GM23248 (cell line): Measurements from ENCODE around the gene UPB1. TPM values are rescaled to one million over a fixed set of nuclear protein-coding genes. Genes with fewer than 3 reads are reported as not detected.

Source experiments
- DNase-seq: peaks from one replicate; pipeline ENCODE4 v3.0.0-alpha.2; 2015
- H2AFZ ChIP-seq: fragments of 200-600 bp; sonication (generic); 2 replicates; pipeline ENCODE4 v1.6.1; 2016; ENCODE audit warnings: antibody characterized with exemption
- H3F3A ChIP-seq: fragments of 200-600 bp; sonication (generic); 2 replicates; pipeline ENCODE4 v1.6.1; 2016; ENCODE audit warnings: mild to moderate bottlenecking, antibody characterized with exemption, mixed run types; ENCODE audit not compliant: insufficient read depth
- H3K27ac ChIP-seq: fragments of 200-600 bp; sonication (generic); 2 replicates; pipeline ENCODE4 v1.5.1; 2016; ENCODE audit warnings: mild to moderate bottlenecking
- H3K27me3 ChIP-seq: fragments of 200-600 bp; sonication (generic); replicated peaks from 2 replicates; pipeline ENCODE4 v1.6.1; 2016; ENCODE audit warnings: mild to moderate bottlenecking; ENCODE audit not compliant: insufficient read depth
- H3K36me3 ChIP-seq: fragments of 200-600 bp; sonication (generic); 2 replicates; pipeline ENCODE4 v1.6.1; 2016; ENCODE audit warnings: low read depth, mild to moderate bottlenecking
- H3K4me1 ChIP-seq: fragments of 200-600 bp; sonication (generic); 2 replicates; pipeline ENCODE4 v1.6.1; 2016; ENCODE audit warnings: mild to moderate bottlenecking; ENCODE audit not compliant: insufficient read depth
- H3K4me2 ChIP-seq: fragments of 200-600 bp; sonication (generic); one replicate; pipeline ENCODE4 v1.6.1; 2016; ENCODE audit warnings: mild to moderate bottlenecking; ENCODE audit not compliant: unreplicated experiment
- H3K4me3 ChIP-seq: fragments of 200-600 bp; sonication (generic); 2 replicates; pipeline ENCODE4 v1.5.1; 2016; ENCODE audit warnings: mild to moderate bottlenecking
- H3K79me2 ChIP-seq: fragments of 200-600 bp; sonication (generic); 2 replicates; pipeline ENCODE4 v1.6.1; 2016; ENCODE audit warnings: mild to moderate bottlenecking; ENCODE audit not compliant: insufficient read depth
- H3K9ac ChIP-seq: fragments of 200-600 bp; sonication (generic); 2 replicates; pipeline ENCODE4 v1.6.1; 2016; ENCODE audit warnings: mild to moderate bottlenecking
- H3K9me2 ChIP-seq: fragments of 200-600 bp; sonication (generic); 2 replicates; pipeline ENCODE4 v1.6.1; 2016; ENCODE audit warnings: mixed run types, mild to moderate bottlenecking, moderate library complexity; ENCODE audit not compliant: insufficient read depth
- H3K9me3 ChIP-seq: fragments of 200-600 bp; sonication (generic); one replicate; pipeline ENCODE4 v1.6.1; 2017; ENCODE audit warnings: low read depth
- H4K20me1 ChIP-seq: fragments of 200-600 bp; sonication (generic); 2 replicates; pipeline ENCODE4 v1.6.0; 2016; ENCODE audit not compliant: insufficient read depth
- EZH2 ChIP-seq: fragments of 200-600 bp; sonication (generic); IDR thresholded peaks from 2 replicates; pipeline ENCODE4 v1.6.1; 2018; ENCODE audit warnings: antibody characterized with exemption, mild to moderate bottlenecking; ENCODE audit not compliant: insufficient read depth, poor library complexity, severe bottlenecking
- EZH2phosphoT487 ChIP-seq: fragments of 200-600 bp; sonication (generic); IDR thresholded peaks from 2 replicates; pipeline ENCODE4 v1.6.1; 2018; ENCODE audit warnings: antibody characterized with exemption, moderate library complexity, mild to moderate bottlenecking, low read depth; ENCODE audit not compliant: insufficient read depth
- WGBS, 2 experiments: methylation state at CpG; one replicate each; pipeline ENCODE4 v1.1.6; 2015 to 2017; ENCODE audit warnings: low lambda C conversion rate in 2 of 2, low coverage in 1 of 2; ENCODE audit errors: missing lambda C conversion rate in 2 of 2; 5-methylcytosine and 5-hydroxymethylcytosine counted together
- in situ Hi-C: fragments of 300-500 bp; cut with MboI; formaldehyde crosslinking; loops from 2 replicates; pipeline ENCODE4 v1.15.0; 2020
- polyA plus RNA-seq: library from polyadenylated mRNA; unstranded; fragments of >200 nt; fragmentation: Nextera tagmentation; extraction: Ambion mirVana; gene quantifications from 2 replicates; pipeline ENCODE4 v1.2.1, GENCODE V29; 2016
- total RNA-seq: library from RNA; depleted of rRNA; stranded (reverse); fragments of >200 nt; shearing (Covaris generic); gene quantifications from 2 replicates; pipeline ENCODE4 v1.2.3, GENCODE V29; 2014

The UPB1 gene
- total and polyA plus RNA-seq, 2 experiments from 2014 or later: not detected

- H3K9me2 ChIP-seq: no peaks in the 10 kb centered on the region
- no peaks in the 10 kb centered on the region for H3K27me3 ChIP-seq
- H3F3A ChIP-seq: peaks cover 12% of the 10 kb centered on the region
- H3K79me2 ChIP-seq: no peaks in the 10 kb centered on the region
- H4K20me1 ChIP-seq: no peaks in the 10 kb centered on the region
- H3K9ac ChIP-seq: no peak overlapping the region
- in situ Hi-C loops: no loop called here
- H3K4me3 ChIP-seq: no peak overlapping the region
- no peak for TF ChIP-seq EZH2
- H3K9me3 ChIP-seq: no peaks in the 10 kb centered on the region
- H3K4me2 ChIP-seq: no peak overlapping the region
- 53 to 59% methylated on average over 5 of the region's 5 CpGs for WGBS, 2 experiments
- H3K4me1 ChIP-seq: peaks cover 25% of the 10 kb centered on the region
- H3K36me3 ChIP-seq: no peaks in the 10 kb centered on the region
- no peak overlapping the region for H3K27ac ChIP-seq
- peak; percentile 56 for DNase-seq
- peak overlapping the region; percentile 57 for H2AFZ ChIP-seq
Measured at GRCh38 chr22:24465566-24465965, 29.6 kb upstream of the UPB1 start.

- H3K4me1 ChIP-seq: peaks cover 25% of the 10 kb centered on the region
Measured at GRCh38 chr22:24465975-24466374, 29.2 kb upstream of the UPB1 start.

GRCh38 chr22:24466716-24467328 is 28.3 kb upstream of the UPB1 start:
- no peak overlapping the region for H3K4me3 ChIP-seq
- no peaks in the 10 kb centered on the region for H3K36me3 ChIP-seq
- in situ Hi-C loops: no loop called here
- no peaks in the 10 kb centered on the region for H3K9me3 ChIP-seq
- 79 to 85% methylated on average over 1 of the region's 1 CpG for WGBS, 2 experiments
- H3K4me2 ChIP-seq: peak overlapping the region; percentile 11
- H3K9ac ChIP-seq: no peak overlapping the region
- no peaks in the 10 kb centered on the region for H3K9me2 ChIP-seq
- peak overlapping the region; percentile 29; the same call in 1 of the 2 replicates for H2AFZ ChIP-seq
- peaks cover 25% of the 10 kb centered on the region for H3K4me1 ChIP-seq
- H3K79me2 ChIP-seq: no peaks in the 10 kb centered on the region
- H3K27ac ChIP-seq: no peak overlapping the region
- H3K27me3 ChIP-seq: no peaks in the 10 kb centered on the region
- peak; percentile 52 for DNase-seq
- TF ChIP-seq EZH2 (no peak), EZH2phosphoT487 (no peak)
- H4K20me1 ChIP-seq: no peaks in the 10 kb centered on the region
- peaks cover 12% of the 10 kb centered on the region for H3F3A ChIP-seq

More at GRCh38 chr22:24465975-24466374, 29.2 kb upstream of the UPB1 start:
- no peak overlapping the region for H3K4me3 ChIP-seq
- no peak for DNase-seq
- no peaks in the 10 kb centered on the region for H4K20me1 ChIP-seq
- no peaks in the 10 kb centered on the region for H3K9me2 ChIP-seq
- WGBS, 2 experiments: 99% methylated on average over 3 of the region's 3 CpGs
- no peaks in the 10 kb centered on the region for H3K79me2 ChIP-seq
- peak overlapping the region; percentile 57 for H2AFZ ChIP-seq
- no peaks in the 10 kb centered on the region for H3K27me3 ChIP-seq
- H3K9ac ChIP-seq: no peak overlapping the region
- no peak overlapping the region for H3K4me2 ChIP-seq
- no peaks in the 10 kb centered on the region for H3K36me3 ChIP-seq
- in situ Hi-C loops: no loop called here
- no peak for TF ChIP-seq EZH2
- no peak for TF ChIP-seq EZH2phosphoT487
- H3K27ac ChIP-seq: no peak overlapping the region
- peaks cover 12% of the 10 kb centered on the region for H3F3A ChIP-seq
- no peaks in the 10 kb centered on the region for H3K9me3 ChIP-seq

- WGBS, 2 experiments: 95 to 98% methylated on average over 2 of the region's 2 CpGs
Measured at GRCh38 chr22:24467340-24467739, 27.8 kb upstream of the UPB1 start.

More at GRCh38 chr22:24467340-24467739, 27.8 kb upstream of the UPB1 start:
- in situ Hi-C loops: no loop called here
- H2AFZ ChIP-seq: 0 out of 2 replicates have a peak overlapping the region, but pooled peaks have one; percentile 29
- no peak overlapping the region for H3K27ac ChIP-seq
- no peaks in the 10 kb centered on the region for H3K9me2 ChIP-seq
- no peaks in the 10 kb centered on the region for H3K79me2 ChIP-seq
- DNase-seq: no peak
- H3K27me3 ChIP-seq: no peaks in the 10 kb centered on the region
- H3K4me1 ChIP-seq: peaks cover 25% of the 10 kb centered on the region
- no peaks in the 10 kb centered on the region for H3K9me3 ChIP-seq
- H3K4me3 ChIP-seq: no peak overlapping the region
- no peak for TF ChIP-seq EZH2
- TF ChIP-seq EZH2phosphoT487: no peak
- H3K36me3 ChIP-seq: no peaks in the 10 kb centered on the region
- H4K20me1 ChIP-seq: no peaks in the 10 kb centered on the region
- no peak overlapping the region for H3K9ac ChIP-seq
- peaks cover 12% of the 10 kb centered on the region for H3F3A ChIP-seq
- H3K4me2 ChIP-seq: peak overlapping the region; percentile 11
